Measurements from ENCODE around the gene LIF. TPM values are rescaled to one million over a fixed set of nuclear protein-coding genes. Genes with fewer than 3 reads are reported as not detected.

LIF gene
- total RNA-seq, 1 experiment from 2014 or later: 35.2 TPM

DNA sequence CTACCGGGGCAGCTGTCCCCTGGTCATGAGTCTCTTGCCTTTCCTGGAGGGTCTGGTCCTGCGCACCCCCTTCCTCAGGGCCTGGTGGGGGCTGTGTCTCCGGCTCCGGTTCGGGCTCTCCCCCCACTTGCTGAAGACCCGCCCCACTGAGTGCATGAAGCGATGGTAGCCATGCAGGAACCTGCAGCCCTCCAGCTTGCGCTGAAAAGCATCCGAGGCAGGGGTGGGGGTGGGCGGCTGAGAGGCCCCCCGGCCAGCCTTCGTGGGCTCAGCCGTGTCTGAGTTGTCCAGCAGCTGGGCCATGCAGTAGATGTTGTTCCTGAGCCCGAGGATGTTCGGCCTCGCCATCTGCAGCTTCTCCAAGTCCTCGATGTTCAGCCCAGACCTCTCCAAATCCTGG, 17.3 kb upstream of the LIF start:
- no peak for DNase-seq (ENCODE audit: low read depth)

GRCh38 chr22:30262917-30263741, 16.6 kb upstream of the LIF start:
- DNase-seq (ENCODE audit: low read depth): peak; percentile 73

GRCh38 chr22:30262112-30262511, 15.6 kb upstream of the LIF start:
- no peak for DNase-seq (ENCODE audit: low read depth)

DNA sequence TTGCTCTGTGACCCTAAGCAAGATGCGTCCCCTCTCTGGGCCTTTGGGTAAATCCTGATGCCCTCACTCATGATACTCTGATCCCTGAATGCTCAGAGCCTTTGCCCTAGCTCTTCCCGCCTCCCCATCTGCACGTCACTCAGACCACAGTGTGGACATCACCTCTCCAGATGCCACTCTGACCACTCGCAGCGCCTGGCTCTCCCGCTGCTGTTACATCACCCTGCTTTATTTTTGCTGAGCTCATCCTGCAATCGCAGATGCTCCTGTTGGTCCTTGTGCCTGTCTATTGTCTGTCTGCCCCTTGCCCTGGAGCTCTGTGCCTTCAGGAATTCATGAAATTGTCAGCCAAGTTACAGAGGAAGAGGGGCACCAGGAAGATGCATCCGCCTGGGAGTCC, 14.6 kb upstream of the LIF start:
- DNase-seq (ENCODE audit: low read depth): no peak

- no peak for DNase-seq (ENCODE audit: low read depth)
Observed at GRCh38 chr22:30260682-30261081, 14.1 kb upstream of the LIF start.

DNA sequence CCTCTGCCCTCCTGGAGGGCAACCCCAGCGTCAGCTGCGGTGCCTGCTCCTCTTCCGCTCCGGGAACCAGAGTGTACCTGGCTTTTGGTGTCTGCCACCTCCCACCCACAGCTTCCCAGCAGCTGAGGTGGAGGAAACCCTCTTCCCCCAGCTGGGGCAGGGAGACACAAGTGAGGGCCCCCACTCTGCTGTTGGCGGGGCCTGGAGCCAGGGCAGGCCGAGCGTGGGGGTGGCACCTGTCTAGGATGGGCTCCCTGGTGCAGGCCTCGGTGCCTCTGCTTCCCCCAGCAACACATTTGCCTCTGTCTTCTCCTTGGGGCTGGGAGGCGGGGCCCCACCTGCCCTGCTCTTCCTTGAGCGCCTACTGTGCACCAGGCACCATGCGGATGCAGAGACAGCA, 13.7 kb upstream of the LIF start:
- no peak for DNase-seq (ENCODE audit: low read depth)

DNA sequence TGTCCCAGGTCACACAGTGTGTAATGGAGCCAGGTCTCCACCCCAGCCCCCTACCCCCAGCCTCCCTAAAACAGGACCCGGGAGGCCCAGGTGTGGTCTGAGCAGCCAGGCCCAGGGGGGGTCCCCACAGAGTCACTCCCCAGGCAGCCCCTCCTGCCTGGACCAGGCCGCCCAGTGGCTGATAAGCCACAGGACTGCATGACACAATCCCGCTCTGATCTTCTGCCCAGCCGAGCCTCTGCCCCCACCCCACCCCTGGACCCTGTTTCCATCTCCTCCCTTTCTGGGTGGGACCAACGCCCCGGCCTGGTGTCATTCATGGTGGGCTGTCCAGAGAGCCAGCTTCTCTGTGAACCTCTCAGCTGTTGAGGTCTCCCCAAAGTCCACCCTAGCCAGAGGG, 7.8 kb upstream of the LIF start:
- peak; percentile 80 for DNase-seq (ENCODE audit: low read depth)

GRCh38 chr22:30253205-30253852, 6.8 kb upstream of the LIF start:
- DNase-seq (ENCODE audit: low read depth): peak; percentile 97

DNA sequence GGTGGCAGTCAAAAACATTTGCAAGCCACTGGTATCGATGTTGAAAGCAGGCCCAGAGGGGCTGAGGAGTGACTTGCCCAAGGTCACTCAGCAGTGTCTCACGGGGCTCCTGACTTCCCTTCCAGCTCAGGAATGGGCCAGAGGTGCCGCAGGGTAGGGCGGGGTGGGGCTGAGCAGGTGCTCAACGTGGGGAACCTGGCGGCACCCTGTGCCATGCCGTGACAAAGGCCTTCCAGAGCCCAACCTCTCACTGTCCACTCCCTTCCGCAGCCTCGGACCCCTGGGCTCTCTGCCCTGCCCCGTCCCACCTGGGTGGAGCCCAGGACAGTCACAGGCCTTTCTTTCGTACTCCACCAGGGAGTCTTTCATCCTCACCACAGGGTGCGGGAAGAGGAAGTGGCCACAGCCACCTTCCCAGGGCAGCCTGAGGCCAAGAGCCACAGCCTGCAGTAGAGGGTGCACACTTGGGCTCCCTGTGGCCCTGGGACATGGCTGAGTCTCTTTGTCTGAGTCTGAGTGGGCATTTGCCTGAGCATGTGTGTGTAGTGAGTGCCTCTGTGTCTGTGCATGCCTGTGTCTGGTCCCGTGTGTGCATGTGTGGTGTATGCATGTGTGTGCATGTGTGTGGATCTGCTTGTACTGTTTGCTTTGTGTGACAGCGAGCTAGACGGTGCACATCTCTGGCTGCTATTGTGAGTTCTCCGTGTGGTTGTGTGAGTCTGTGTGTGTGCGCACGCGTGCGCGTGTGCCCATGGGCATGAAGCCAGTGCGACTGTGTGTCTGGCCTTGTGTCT, 6.0 kb upstream of the LIF start:
- DNase-seq (ENCODE audit: low read depth): peak; percentile 70

DNA sequence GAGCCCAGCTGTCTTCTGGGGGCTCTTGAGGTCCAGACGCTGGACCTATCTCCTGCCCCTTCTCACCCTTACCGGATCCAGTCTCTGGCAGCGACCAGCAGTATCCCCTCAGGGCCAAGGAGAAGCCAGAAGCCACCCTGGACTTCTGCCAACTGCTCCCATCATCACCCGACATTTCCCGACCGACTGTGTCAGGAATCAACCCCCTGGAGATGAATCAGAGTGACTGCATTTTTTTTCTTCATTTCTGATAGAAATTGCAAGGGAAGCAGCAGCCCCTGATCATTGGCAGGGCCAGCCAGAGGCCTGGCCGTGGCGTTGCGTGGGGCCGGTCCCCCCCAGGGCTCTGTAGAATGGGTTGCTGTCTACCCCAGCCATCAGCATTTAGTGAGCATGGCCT, 5.2 kb upstream of the LIF start:
- DNase-seq (ENCODE audit: low read depth): peak; percentile 90

- DNase-seq (ENCODE audit: low read depth): peak; percentile 95
Observed at GRCh38 chr22:30250661-30251267, 4.2 kb upstream of the LIF start.

DNA sequence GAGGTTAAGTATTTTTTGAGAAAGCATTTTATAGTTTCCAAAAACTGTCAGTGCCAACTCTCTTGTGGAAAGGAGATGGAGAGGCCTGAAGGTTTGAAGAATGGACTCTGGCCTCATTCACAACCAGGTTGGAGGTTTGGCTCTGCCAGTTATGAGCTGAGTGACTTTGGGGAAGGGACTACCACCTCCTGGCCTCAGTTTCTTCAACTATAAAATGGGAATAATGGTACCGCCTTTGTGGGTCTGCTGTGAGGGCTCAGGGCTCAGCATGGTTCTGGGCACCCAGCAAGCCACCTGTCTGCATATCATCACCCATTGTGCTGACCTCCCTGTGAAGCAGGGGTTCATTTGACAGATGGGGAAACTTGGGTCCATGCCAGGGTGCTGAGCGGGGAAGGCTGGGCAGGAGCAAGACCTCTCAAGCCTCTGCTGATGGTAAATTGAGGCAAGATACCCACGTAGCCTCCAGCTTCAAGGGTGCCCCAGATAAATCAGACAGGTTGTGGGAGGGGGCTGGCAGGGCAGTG, 3.5 kb upstream of the LIF start:
- no peak for DNase-seq (ENCODE audit: low read depth)

- peak; percentile 59 for DNase-seq (ENCODE audit: low read depth)
Observed at GRCh38 chr22:30249049-30250038, 2.8 kb upstream of the LIF start.

- DNase-seq (ENCODE audit: low read depth): peak; percentile 36
Observed at GRCh38 chr22:30248484-30248883, 1.9 kb upstream of the LIF start.

DNA sequence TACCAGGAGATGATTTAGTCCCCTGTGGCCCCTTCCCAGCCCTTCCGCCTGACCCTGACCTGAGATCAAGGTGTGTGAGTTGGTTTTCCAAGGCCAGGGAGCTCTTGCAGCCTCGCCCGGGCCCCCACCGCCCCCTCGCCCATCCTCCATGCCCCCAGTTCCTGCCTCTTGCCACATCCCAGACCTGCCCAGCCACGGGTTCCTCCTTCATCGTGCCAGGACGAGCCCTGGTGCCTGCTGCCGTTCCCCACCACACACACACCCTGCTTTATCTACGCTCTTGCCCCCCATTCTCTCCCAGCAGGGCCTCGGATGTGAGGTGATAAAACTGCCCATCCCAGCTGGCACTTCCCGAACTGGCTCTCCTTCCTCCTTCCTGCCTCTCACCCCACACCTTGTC, 1.4 kb upstream of the LIF start:
- DNase-seq (ENCODE audit: low read depth): peak; percentile 55

DNA sequence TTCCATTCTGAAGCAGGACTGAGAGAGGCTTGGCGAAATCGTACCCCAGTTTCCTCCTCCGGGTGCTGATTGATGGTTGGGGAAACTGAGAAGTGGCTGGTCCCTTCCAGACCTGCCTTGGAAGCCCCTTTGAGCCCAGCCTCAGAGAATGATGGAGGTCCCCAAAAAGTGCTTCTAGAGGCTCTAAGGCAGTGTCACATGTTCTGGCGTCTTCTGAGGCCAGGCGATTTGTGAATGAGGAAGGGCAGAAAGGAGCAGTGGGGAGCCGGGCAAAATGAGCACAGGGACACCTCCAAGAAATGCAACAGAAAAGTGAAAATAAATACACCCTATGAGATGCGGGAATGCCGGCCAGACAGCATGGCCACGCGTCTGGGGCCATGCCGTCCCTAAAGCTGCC, 1.0 kb upstream of the LIF start:
- DNase-seq (ENCODE audit: low read depth): peak; percentile 45

DNA sequence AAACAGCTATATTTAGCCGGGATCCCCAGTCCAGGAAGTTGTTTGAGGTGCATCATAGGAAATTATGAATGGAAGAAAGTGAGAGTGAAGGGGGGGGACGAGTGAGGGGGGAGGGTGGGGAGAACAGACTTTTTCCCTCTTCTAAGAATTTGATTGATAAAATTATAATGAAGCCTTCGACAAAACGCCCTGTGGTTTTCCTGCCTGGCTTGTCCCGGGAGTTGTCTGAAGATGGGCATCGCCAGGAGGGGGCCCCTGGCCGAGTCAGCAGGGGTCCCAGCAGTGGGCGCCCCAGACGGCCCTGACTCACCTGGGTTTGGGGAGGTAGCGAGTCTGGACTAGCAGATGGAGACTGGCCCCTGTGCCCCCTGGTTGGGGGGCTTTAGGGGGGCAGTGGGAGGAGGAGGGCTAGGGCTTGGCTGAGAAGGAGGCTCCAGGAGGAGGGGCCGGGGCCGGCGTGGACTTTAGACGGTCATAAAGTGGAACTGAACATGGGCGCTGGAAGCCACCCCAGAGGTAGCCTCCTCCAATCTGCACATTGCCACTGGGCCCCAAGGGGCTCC, 336 bp upstream of the LIF start:
- DNase-seq (ENCODE audit: low read depth): peak; percentile 85

DNA sequence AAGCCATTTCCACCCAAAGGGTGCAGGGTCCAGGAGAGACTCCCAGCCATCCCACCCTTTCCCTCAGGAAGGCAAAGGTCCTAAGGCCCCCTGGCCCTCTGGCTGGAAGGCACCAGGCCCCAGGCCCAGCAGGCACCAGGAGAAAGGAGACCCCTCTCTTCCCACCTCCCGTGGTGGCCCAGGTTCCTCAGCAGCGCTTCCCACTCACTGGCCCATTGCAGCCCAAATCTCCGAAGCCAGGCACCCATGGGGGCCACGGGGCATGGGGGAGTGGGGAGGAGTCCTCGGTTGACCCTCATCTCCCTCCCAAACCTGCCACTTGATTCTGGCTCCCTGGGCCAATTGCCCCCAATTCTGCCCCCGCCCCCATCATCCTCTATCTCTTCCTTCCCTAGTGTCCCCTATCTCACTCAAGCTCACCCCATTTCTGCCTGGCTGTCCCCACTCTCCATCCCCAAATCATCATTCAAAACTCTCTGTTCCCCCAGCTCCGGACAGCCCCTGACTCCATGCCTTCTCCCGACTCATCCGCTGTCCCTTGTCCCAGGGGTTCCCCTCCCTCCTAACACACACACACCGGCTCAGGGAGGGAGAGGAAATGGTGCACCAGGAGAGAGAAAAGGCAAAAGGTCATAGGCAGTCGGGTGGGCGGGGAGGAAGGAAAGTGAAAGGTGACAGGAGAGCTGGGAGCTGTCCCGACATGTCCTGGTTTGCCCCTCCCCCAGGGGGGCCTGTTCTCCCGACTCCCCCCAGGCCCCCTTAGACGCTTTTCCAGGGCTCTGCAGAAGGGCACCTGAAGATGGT, 1.2 kb downstream of the LIF start:
- DNase-seq (ENCODE audit: low read depth): peak; percentile 74

GRCh38 chr22:30244641-30245040, 1.9 kb downstream of the LIF start:
- no peak for DNase-seq (ENCODE audit: low read depth)
